ENCODE measurements around the gene PRAMEF5.
"Not testable (repeated sequence)": the region's sequence is repeated elsewhere in the genome, so short reads cannot be mapped to it uniquely, and the experiment has no call there.

Gene PRAMEF5

DNA sequence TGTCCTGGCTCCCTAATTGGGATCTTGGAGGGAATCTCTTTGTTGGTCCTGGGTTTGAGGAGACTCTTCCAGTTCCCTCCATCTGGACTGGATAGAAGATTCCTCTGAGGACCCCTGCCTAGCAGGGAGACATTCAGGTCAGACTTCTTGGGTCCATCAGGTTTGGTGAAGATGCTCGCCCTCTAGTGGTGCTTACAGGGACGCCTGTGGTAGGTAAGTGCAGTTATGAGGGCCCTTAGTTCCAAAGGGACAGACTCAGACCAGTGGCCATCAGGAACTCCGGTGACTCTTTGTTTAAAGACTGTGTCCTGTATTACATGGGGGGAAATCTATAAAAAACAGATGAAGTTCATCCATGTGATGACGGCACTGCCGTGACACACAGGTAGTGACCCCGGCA, 23.0 kb downstream of the PRAMEF5 start:
- not testable (repeated sequence) for DNase-seq (ENCODE audit: low read depth)

- not testable (repeated sequence) for DNase-seq (ENCODE audit: low read depth)
These were observed 25.6 kb downstream of the PRAMEF5 start for GRCh38 chr1:13279617-13280016.

DNA sequence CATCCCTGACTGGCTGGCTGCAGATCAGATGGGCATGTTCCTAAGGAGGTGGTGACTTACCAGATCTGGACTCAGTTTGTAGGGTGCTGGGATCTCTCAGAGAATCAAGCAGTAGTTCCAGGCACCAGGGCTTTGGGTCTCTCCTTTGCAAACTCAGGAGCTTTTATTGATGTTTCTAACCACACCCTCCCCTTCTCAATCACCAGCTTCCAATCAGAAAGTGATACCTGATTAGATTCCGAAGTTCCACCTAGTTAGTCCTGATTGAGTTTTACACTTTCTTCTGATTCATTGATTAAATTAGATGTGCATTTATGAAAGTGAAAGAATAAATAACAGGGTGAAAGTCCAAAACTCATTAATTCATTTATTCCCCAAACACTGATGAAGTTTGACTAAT, 31.0 kb downstream of the PRAMEF5 start, which contains the start of gene PRAMEF8:
Gene PRAMEF8, minus strand, starts transcription at position 101 of the 400 bp plus-strand sequence. CDS start 1,046 bp downstream, outside the sequence.
- not testable (repeated sequence) for DNase-seq (ENCODE audit: low read depth)

DNA sequence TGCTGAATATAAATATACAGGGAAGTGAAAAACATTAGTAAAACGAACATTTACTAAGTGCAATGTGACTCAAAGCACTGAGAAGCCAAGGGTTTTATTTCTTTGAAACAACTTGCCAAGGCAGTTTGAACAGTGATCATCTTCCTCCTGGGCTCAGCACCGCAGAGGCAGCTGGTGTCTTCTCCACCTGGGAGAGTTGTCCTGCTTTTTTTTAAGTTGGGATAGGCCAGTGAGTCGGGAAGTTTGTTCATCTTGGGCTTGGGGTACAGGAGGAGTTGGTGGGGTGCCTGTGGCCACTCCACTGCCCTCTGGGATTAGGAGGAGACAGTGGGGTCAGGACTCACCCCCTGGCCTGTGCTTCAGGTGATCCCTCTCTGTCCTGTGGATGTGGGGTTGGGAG, 35.0 kb downstream of the PRAMEF5 start:
- DNase-seq (ENCODE audit: low read depth), result not testable (repeated sequence)

- DNase-seq (ENCODE audit: low read depth), result not testable (repeated sequence)
These were observed 43.4 kb downstream of the PRAMEF5 start for GRCh38 chr1:13297216-13297931.

DNA sequence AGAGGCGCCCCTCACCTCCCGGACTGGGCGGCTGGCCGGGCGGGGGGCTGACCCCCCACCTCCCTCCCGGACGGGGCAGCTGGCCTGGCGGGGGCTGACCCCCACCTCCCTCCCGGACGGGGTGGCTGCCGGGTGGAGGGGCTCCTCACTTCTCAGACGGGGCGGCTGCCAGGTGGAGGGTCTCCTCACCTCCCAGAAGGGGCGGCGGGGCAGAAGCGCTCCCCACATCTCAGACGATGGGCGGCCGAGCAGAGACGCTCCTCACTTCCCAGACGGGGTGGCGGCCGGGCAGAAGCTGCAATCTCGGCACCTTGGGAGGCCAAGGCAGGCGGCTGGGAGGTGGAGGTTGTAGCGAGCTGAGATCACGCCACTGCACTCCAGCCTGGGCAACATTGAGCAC, 44.7 kb downstream of the PRAMEF5 start:
- DNase-seq (ENCODE audit: low read depth), result not testable (repeated sequence)

DNA sequence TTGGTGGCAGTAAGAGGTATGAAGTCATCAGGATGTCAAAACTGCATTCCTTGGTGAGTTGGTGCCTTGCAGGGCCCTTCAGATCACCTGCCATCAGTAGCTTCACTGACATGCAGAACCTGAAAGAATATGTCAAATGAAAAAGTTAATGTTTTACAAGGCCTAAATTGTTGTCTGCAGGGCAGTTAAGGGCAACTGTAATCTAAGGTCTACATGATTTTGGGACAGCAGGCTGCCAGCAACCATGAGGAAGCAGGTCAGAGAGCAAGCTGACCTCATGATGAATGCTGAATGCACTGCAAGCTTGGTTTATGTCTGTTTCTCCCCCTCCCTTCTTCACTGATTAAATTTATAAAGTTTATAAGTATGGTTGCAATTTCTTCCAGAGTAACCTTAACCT, 48.2 kb downstream of the PRAMEF5 start:
- not testable (repeated sequence) for DNase-seq (ENCODE audit: low read depth)

DNA sequence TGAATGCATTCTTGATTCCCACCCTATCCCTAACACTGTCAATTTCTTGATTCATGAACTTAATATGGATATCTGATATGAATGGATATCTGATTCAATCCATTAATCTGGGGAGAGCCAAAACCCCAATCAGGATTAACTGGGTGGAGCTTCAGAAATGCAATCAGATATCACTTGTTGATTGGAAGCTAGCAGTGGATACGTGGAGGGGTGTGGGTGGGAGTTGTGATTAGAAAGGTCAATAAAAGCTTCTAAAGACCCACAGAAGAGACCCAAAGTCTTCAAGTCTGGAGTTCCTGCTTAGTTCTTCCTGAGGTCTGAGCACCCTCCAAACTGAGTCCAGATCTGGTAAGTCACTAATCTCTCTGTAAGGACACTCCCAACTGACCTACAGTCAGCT, 49.2 kb downstream of the PRAMEF5 start, which contains the start of gene PRAMEF33:
Gene PRAMEF33, plus strand, starts transcription at position 301 of the 400 bp plus-strand sequence. CDS start 2,416 bp downstream, outside the sequence.
- not testable (repeated sequence) for DNase-seq (ENCODE audit: low read depth)
